GM12801 (cell line): ENCODE results near the gene GMEB2.

Experiments used
- TF ChIP-seq, protein P1 (sequence below): IDR thresholded peaks from one replicate; pipeline ENCODE4 v1.5.1; 2011; ENCODE audit warnings: control low read depth; ENCODE audit not compliant: insufficient read length; ENCODE audit errors: extremely low read depth

GMEB2 gene

DNA sequence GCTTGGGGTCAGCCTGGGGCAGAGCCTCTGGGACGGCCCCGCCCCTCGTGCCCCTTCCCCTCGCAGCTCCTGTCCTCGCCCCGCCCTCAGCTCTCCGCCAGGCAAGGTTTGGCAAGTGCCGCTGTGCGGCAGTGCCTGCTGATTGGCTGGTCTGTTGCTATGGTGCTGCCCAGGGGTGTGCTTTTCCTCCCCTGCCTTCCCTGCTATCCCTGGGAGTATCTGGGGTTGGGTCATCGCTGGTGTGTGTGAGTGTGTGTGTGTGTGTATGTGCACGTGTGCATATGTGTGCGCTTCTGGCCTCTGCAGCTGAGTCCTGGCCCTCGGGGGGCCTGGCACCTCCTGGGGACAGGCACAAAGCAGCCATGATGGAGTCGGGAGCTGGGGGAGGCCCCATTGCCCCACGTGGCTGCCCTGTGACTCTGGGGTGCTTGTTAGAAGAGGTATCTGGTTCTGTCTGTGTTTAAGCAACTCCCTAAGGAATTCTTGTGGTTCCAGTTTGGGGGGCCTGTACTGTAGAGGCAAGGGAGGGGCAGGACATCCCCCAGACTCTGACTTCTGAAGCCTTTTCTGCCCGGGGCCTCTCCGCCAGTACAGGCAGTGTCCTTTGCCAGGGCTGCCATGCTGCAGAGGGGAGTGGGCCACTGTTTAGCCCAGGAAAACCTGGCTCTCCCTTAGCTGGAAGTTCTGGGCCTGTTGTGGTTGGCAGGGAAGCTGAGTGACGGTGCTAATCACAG lies 38.1 kb upstream of the GMEB2 start:
- TF ChIP-seq, protein P1, sequence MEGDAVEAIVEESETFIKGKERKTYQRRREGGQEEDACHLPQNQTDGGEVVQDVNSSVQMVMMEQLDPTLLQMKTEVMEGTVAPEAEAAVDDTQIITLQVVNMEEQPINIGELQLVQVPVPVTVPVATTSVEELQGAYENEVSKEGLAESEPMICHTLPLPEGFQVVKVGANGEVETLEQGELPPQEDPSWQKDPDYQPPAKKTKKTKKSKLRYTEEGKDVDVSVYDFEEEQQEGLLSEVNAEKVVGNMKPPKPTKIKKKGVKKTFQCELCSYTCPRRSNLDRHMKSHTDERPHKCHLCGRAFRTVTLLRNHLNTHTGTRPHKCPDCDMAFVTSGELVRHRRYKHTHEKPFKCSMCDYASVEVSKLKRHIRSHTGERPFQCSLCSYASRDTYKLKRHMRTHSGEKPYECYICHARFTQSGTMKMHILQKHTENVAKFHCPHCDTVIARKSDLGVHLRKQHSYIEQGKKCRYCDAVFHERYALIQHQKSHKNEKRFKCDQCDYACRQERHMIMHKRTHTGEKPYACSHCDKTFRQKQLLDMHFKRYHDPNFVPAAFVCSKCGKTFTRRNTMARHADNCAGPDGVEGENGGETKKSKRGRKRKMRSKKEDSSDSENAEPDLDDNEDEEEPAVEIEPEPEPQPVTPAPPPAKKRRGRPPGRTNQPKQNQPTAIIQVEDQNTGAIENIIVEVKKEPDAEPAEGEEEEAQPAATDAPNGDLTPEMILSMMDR: no peak

DNA sequence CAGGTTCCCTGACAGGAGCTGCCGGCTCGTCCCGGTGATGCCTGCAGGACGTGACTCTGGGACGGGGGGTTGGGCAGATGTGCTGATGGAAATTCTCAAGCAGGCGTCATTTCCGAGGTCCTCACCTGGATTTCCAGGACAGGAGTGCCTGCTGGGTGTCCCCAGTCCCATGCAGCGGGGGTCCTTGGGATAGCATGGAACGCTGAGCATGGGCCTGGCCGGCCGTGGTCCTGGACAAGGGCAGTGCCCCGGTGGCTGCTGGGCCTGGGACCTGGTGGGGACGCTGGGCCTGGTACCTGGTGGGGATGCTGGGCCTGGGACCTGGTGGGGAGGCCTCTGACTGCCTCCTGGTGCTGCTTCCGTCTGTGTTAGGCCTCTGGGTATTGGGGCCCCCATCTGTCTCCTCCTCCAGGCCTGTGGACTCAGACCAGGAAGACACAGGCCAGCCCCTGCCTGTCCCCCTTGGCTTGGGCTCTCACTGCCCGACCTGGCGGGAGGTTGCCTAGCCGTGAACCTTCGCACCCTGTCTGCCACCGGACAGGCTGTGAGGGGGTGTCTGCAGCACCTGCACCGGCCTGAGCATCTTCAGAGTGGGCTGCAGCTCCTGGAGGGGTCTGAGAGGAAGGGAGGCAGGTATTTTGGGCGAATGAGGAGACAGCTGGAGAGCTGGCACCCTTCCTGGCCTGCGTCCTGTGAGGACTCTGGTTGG lies 37.4 kb upstream of the GMEB2 start:
- TF ChIP-seq, protein P1: no peak

DNA sequence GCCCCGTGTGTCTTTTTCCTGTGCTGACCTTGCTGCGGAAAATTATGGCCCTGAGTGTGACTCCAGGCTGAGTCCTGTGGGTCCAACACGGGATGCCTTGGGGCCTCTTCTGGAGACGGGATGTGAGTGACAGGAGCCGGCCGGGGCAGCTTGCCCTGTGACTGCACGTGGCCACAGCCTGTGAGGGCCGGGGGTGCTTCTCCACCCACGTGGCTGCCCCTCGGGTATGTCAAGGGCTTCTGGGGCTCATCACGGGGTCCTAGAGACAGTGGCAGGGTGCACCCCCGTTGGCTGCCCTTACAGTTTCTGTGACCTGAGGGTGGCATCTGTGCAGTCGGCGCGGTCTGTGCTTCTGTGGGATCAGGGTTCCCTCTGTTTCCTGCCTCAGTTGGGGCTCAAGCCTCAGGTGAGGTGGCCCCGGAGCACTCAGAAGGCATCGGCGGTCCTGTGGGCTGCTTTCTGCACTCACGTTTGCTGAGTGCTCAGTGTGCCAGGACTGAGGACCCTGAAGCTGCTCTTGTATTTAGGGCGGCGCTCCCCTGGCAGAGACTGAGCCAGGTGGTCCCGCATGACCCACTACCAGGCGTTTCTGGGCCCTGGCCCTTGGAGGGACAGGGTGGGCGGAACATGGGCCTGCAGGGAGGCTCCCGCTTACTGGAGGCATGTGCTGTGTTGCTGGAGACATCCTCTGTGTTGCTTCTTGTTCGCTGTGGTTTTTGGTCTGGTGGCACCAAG lies 36.6 kb upstream of the GMEB2 start:
- TF ChIP-seq, protein P1: no peak

DNA sequence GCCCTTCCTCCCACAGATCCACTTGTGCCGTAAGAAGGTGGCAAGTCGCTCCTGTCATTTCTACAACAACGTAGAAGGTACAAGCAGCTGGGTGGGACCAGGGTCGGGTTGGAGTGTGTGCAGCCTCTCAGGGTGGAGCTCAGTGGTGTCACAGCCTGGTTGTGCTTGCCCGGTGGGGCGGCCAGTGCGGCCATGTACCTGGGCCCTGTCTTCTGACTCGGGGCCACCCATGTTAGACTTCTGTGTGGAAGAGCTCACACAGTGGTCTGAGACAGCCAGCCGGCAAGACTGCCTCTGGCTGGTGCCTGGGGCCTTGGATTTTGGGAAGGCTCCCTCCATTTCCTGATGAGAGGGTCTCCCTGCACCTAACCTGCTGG lies 35.9 kb upstream of the GMEB2 start:
- TF ChIP-seq, protein P1: no peak

DNA sequence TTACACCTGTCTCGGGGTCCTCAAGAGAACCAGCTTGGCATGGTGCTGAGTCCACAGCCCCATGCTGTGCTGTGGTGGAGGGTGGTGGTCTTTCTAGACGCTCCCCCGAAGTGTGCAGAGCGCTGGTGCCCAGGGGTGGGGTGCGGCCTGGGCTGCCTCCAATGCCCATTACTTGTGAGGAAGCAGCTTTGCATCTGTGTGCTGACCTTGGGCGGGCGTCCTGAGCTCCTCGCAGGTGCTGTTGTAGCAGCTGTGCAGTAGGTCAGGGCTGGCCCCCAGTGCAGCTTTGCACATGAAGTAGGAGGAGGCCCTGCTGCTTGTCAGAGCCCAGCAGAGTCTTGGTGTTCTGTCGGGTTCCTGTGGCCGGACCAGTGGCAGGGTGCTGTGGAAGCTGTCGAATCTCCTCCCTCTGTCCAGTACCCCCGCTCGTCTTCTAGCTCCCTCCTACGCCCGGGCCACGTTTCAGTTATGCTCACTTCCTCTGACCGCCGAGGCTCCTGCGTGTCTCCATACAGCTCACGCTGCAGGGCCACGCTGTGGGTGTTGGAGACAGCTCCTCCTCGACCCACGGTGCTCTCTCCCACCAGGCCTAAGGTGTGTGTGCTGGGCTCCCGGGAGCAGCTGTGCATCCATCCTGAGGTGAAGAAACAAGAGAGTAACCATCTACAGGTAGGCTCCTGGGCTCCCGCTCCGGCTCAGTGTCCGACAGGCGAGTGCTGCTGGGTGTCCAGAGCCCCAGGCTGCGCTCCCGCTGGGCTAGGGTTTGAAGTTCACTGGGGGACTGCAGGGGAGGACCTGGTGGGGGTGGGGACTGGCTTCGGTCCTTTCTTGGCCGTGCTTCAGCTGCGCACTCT lies 35.3 kb upstream of the GMEB2 start:
- TF ChIP-seq, protein P1: no peak

DNA sequence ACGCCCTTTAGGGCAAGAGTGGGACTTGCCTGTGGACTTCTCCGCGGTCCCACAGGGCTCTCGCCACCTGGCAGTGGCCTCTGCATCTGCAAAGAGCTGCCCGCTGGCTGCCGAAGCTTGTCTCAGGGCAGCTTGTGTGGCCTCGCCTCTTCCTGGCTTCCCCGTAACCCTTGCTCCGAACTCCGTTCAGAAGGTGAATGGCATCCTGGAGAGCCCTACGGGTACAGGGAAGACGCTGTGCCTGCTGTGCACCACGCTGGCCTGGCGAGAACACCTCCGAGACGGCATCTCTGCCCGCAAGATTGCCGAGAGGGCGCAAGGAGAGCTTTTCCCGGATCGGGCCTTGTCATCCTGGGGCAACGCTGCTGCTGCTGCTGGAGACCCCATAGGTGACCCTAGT lies 34.2 kb upstream of the GMEB2 start:
- TF ChIP-seq, protein P1: no peak
